AG04450 (cell line): Measurements from ENCODE around the gene IGF2R. TPM values are rescaled to one million over a fixed set of nuclear protein-coding genes. Genes with fewer than 3 reads are reported as not detected.

Experiments
- CTCF ChIA-PET: fragments of 300-600, 350-600 bp; formaldehyde crosslinking; extraction: SDS; loops from one replicate; lab custom pipeline; 2022; ENCODE audit warnings: antibody characterized with exemption, inconsistent platforms; lab: Charles Lee
- POLR2A ChIA-PET: fragments of 350-600 bp; formaldehyde crosslinking; extraction: SDS; loops from one replicate; lab custom pipeline; 2021; ENCODE audit warnings: antibody characterized with exemption, inconsistent platforms; lab: Yijun Ruan, JAX
- DNase-seq: peaks from one replicate; pipeline ENCODE4 v3.0.0-alpha.2; 2011; ENCODE audit warnings: low read depth, low spot score
- H3K27ac ChIP-seq: one replicate; pipeline ENCODE4 v1.5.1; 2012; ENCODE audit warnings: low read depth, low read length, control low read depth
- H3K27me3 ChIP-seq: one replicate; pipeline ENCODE4 v1.6.0; 2012; ENCODE audit warnings: low read length; ENCODE audit not compliant: control insufficient read depth, insufficient read depth
- H3K4me3 ChIP-seq: 2 replicates; pipeline ENCODE4 v1.5.1; 2011; ENCODE audit warnings: mild to moderate bottlenecking, low read depth, low read length, control low read depth
- H3K9me3 ChIP-seq: 2 replicates; pipeline ENCODE4 v1.5.1; 2012; ENCODE audit warnings: low read length; ENCODE audit not compliant: control insufficient read depth, insufficient read depth
- CTCF ChIP-seq: IDR thresholded peaks from 2 replicates; pipeline ENCODE4 v1.5.1; 2011; ENCODE audit warnings: low read depth, low read length, control low read depth, inconsistent platforms
- polyA plus RNA-seq: library from polyadenylated mRNA; depleted of rRNA; stranded (reverse); fragments of >200 nt; gene quantifications from 2 replicates; pipeline ENCODE4 v1.2.3, GENCODE V29; 2011

The IGF2R gene
- polyA plus RNA-seq, 1 experiment: 40.9 TPM

- TF ChIP-seq CTCF: no peak
- H3K9me3 ChIP-seq: peaks cover 2% of the 10 kb centered on the region; the same call in 1 of the 2 replicates
- no peak overlapping the region for H3K4me3 ChIP-seq
- no peak overlapping the region for H3K27ac ChIP-seq
- H3K27me3 ChIP-seq: no peaks in the 10 kb centered on the region
- DNase-seq: no peak
- ChIA-PET POLR2A (no interaction called here), CTCF (no interaction called here)
Measured at GRCh38 chr6:159985296-159985945, 16.5 kb downstream of the IGF2R start.

DNA sequence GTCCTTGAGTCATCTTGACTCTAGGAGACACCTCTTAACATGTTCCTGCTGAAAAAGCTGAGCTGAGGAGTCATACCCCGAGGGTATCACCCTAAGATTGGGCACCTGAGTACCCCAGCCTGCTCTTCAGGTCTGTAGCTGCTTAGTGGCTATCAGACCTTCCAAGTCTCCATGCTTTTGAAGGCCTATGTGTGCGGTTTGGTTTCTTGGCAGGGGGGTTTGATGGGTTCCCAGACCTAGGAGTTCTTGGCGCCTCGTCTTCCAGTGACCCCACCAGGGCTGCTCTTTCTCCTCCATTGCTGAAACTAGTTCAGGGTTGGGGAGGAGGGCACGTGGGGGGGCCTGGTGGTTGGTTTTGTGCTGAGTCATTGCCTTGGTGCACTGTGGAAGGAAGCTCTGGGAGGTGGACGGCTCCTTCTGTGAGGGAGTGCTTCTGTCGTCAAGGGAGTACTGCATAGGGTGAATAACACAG, 20.1 kb downstream of the IGF2R start:
- H3K4me3 ChIP-seq: no peak overlapping the region
- no peak overlapping the region for H3K27ac ChIP-seq
- no peak for TF ChIP-seq CTCF
- no peak for DNase-seq
- POLR2A ChIA-PET: no interaction called here
- peaks cover 2% of the 10 kb centered on the region; the same call in 1 of the 2 replicates for H3K9me3 ChIP-seq
- CTCF ChIA-PET: no interaction called here
- no peaks in the 10 kb centered on the region for H3K27me3 ChIP-seq

GRCh38 chr6:159989492-159990480, 20.9 kb downstream of the IGF2R start:
- Histone ChIP-seq H3K4me3 (no peak overlapping the region), H3K27me3 (no peaks in the 10 kb centered on the region), H3K9me3 (peaks cover 2% of the 10 kb centered on the region; the same call in 1 of the 2 replicates), H3K27ac (no peak overlapping the region)
- ChIA-PET POLR2A (no interaction called here), CTCF (no interaction called here)
- no peak for TF ChIP-seq CTCF
- DNase-seq: no peak

DNA sequence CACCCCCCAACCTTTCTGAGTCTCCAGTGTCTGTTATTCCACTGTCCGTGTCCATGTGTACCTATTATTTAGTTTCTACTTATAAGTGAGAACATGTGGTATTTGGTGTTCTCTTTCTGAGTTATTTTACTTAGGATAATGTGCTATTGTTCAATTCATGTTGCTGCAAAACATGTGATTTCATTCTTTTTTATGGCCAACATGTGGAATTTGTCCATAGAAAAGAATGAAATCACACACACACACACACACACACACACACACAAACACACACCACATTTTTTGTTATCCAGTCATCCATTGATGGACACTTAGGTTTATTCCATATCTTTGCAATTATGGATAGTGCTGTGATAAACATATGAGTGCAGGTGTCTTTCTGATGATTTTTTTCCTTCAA, 23.5 kb downstream of the IGF2R start:
- no peak for DNase-seq
- no peak for TF ChIP-seq CTCF
- H3K4me3 ChIP-seq: no peak overlapping the region
- POLR2A ChIA-PET: no interaction called here
- CTCF ChIA-PET: no interaction called here
- no peaks in the 10 kb centered on the region for H3K27me3 ChIP-seq
- peaks cover 2% of the 10 kb centered on the region; the same call in 1 of the 2 replicates for H3K9me3 ChIP-seq
- H3K27ac ChIP-seq: no peak overlapping the region

DNA sequence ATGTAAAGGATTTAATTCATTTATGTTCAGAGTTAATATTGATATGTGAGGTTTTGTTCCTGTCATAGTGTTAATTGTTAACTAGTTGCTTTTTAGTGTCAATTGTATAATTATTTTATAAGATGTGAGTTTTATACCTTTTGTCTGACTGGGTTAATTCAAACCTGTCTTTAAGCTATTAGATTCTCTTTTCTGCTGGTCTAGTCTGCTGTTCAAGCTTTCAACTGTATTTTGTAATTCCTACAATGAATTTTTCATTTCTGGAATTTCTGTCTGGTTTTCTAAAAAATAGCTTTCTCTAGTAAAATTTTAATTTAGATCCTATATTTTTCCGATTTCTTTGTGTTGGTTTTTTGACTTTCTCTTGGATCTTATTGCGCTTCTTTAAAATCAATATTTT, 26.5 kb downstream of the IGF2R start:
- no peak for DNase-seq
- no peak for TF ChIP-seq CTCF
- ChIA-PET POLR2A (no interaction called here), CTCF (no interaction called here)
- Histone ChIP-seq H3K27me3 (no peaks in the 10 kb centered on the region), H3K9me3 (no peaks in the 10 kb centered on the region), H3K27ac (no peak overlapping the region), H3K4me3 (no peak overlapping the region)
